HG03045 (cell line): Measurements from ENCODE around the gene SDK1.
"Not testable (repeated sequence)": the region's sequence is repeated elsewhere in the genome, so short reads cannot be mapped to it uniquely, and the experiment has no call there.

ENCODE experiments used
- ATAC-seq: cut with Tn5 transposase; IDR thresholded peaks from one replicate; pipeline ENCODE4 v1.9.1; 2021; ENCODE audit warnings: mild to moderate bottlenecking, moderate library complexity; ENCODE audit not compliant: unreplicated experiment

Gene SDK1

DNA sequence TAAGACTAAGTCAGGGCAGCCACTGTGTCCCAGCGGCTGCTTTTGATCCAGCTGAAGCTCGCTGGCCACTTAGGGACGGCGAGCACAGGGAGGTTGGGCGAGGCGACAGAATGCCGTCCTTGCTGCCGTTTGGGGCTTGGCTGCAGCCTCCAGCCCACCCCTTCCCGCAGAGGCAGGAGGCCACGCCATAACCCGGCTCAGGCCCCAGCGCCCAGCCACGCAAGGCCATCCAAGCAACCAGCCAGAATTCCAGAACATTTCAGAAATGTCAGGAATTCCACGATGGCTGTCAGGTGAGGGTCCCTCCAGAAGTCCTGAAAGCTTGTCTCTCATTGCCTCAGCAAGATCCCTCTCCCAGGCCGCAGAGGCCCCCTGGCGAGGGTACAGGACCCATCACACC, 901.9 kb downstream of the SDK1 start:
- no peak for ATAC-seq

DNA sequence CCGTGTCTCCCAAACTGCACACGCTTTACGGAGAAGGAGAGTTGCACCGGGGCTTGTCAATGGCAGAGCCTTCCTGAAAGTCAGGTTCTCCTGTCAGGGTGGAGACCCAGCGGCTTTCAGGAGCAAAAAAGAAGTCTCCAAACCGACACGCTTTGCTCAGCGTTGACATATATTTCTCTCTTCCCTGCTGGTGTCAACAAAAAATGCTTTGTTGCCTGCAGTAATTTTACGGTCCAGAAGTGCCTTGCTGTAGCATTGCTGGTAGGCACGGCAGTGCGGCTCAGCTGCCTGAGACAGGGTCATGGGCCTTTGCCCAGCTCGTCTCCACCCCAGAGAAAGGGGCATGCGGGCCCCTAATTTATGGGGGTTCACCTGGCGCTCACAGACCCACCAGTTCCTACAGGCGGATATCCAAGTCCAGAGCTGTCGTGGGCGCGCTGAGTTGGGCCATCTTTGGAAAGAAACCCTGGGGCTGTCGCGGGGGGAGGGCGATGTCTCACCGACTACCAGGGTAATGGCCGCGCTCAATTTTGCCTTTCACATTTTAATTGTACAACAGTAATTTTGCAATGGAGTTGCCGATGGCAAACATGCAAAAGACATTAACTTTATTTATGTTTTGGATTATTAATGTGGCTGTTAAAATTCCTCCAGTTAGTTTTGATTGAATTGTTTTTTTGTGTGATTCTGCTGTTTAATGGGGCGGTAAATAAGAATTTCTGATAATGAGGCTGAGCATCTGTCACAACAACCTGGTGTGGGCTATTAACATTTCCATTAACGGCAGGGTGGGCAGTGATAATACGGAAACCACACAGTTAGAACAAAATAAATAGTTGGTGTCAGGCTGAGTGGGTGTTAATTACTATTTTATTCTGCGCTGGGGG, 902.8 kb downstream of the SDK1 start:
- no peak for ATAC-seq

DNA sequence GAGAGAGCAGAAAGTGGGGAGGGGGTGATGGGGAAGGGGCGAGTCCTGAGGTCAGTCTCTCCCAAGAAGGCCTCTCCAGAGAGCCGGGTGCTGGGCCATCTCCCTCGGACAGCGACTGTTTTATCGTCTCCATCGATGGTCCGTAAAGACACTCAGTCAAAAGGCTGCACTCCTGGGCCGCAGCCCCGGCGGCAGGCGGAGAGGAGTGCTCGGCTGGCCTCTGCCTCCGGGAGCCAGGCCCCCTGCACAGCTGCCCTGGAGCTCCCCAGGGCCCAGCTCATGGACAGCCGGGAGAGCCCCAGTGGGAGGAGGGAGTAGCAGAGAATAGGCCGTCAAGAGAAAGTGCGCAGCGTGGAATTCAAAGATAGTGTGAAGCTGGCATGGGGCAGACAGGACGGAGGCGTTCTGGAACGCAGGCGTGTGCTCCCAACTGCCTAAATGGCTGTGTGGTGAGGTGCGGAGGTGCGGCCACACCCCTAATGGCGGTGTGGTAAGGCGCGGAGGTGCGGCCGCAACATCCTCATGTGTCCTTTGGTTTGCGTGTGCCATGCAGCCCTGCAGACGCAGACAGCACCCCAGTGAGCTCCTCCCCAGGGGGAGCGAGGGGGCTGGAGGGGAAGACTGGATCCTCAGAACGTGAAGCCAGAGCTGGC, 903.6 kb downstream of the SDK1 start:
- ATAC-seq: no peak

DNA sequence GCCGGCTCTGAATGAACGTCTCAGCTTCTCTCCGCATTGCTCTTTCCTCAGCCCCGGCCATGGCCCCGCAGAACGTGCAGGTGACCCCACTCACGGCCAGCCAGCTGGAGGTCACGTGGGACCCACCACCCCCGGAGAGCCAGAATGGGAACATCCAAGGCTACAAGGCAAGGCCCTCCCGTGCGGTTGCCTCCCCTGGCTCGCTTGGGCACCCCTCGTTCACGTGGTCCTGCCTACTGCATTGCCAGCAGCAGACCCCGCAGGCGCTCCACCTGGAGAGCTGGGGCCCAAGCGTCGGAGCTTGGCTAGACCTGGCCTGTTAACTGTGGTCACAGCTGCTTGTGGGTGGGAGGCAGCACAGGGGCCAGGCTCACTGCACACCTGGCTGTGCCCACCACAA, 904.8 kb downstream of the SDK1 start:
- no peak for ATAC-seq

DNA sequence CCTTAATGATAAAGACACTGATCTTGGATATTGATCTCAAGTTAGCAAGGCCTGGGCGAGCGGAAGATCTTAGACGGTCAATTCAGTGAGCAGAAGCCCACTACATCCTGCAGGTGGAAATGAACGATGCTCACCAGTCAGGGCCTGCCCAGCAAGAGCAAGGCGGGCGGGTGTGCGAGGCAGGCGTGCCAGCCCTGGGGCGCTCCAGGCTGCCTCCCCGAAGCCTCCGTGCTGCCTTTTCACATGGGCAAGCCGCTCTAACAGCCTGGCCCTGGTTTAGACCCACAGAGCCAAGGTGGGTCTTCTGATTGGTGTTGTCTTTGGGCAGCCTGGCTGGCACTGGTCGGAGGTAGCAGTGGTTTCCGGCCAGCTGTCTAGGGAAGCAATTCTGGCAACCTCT, 906.0 kb downstream of the SDK1 start:
- ATAC-seq: no peak

DNA sequence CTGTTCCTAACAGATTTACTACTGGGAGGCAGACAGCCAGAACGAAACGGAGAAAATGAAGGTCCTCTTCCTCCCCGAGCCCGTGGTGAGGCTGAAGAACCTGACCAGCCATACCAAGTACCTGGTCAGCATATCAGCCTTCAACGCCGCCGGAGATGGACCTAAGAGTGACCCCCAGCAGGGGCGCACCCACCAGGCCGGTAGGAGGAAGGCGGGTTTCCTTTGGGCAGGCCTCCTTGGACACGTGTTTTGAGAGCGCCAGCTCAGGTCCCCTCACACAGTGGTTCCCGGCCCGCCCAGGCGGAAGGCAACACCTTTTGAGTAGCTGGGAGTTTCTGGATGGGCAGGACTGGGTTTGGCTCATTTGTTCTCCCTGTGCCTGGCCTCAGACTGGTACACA, 907.0 kb downstream of the SDK1 start:
- no peak for ATAC-seq

DNA sequence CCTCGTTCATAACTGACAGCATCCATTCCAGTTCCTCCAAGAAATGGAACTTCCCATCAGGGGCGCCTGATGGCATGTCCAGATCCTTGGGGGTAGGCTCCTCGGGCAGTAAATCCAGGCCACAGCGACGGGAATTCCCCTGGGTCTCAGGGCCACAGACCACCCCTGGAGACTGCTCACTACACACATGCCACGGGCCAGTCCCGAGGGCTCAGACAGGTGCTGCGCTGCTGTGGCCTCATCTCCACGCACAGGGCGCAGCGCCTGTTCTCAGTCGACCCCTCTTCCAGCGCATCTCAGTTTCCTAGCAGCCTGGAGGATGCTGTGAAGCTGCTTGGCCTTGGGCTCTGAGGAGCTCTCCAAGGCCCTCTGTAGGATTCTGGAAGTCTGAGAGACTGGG, 907.5 kb downstream of the SDK1 start:
- ATAC-seq: no peak

DNA sequence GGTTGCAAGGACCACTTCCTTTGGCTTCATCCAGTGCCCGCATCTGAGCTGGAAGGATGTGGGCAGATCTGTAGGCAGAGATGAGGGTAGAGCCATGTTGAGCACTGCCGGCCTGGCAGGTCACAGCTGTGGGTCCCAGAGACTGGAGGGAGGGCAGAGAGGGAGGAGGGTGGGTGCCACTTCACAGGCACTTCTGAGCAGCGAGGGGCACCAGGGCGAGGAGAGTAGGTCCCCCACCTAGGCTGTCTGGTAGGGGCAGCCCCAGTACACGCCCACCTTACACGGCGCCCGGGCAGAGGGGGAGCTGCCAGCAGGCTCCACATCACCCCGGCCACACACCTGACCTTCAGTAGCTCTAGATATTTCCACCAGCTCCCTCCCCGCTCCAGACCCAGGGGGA, 908.1 kb downstream of the SDK1 start:
- no peak for ATAC-seq

DNA sequence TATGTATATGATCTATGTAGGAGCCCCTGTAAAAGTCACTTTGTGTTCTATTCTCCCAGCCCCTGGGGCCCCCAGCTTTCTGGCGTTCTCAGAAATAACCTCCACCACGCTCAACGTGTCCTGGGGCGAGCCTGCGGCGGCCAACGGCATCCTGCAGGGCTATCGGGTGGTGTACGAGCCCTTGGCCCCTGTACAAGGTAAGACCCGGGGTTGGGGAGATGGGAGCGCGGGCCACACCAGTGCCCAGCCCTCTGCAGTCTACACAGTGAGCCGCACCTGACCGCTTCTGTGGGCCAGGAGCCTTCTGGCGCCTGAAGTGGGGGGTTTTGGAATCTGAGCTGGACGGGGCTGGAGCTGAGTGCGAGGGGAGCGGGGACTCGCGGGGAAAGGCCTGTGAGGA, 908.9 kb downstream of the SDK1 start:
- ATAC-seq: no peak

DNA sequence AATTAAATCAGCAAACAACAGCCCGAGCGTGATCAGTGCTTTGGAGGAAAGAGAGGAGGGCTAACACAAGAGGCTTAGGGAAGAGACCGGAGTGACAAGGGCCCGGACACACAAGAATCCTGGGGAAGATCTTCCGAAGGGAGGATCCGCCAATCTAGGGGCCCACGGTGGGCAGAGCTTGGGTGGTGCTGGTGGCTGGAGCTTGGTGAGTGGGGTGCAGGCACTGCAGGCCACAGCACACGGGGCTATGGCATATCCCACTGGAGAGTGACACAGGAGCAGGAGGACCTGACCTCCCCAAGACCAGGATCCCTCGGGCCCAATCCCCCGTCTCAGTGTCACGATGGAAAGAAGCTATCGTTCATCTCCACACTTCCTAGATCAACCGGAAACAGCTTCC, 909.8 kb downstream of the SDK1 start:
- ATAC-seq: no peak

DNA sequence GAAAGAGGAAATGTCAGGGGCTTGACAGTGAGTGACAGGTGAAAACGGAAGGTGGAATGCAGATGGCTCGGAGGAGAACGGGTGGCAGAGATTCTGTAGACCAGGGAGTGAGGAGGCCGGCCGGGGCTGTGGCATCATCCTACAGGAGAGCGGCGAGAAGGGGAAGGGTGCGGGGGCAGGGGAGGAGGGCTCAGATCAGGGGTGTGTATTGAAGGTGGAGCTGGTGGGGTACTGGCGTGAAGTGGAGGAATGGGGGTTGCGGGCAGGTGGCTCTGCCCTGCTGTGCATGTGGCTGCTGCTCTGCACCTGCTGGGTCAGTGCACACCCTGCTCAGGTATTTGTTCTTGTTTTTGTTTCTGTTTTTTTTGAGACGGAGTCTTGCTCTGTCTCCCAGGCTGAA, 910.2 kb downstream of the SDK1 start:
- ATAC-seq: no peak

DNA sequence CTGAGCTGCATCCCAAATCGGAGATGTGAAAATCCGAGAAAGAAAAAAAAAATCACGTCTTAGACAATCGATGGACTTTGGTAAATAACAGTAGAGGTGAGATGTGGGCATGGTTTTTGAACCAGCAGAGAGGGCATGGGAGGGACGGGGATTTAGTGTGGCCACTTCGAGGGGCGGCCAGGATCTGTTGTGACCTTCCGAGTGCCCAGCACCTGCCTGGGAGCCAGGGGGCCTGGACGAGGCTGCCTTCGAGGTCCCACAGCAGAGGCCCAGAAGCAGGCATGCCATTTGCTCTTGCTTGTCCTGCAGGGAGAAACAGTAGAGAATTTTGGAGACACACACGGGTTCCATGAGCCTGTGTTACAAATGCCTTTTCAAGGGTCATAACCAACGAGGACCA, 911.3 kb downstream of the SDK1 start:
- ATAC-seq: no peak

DNA sequence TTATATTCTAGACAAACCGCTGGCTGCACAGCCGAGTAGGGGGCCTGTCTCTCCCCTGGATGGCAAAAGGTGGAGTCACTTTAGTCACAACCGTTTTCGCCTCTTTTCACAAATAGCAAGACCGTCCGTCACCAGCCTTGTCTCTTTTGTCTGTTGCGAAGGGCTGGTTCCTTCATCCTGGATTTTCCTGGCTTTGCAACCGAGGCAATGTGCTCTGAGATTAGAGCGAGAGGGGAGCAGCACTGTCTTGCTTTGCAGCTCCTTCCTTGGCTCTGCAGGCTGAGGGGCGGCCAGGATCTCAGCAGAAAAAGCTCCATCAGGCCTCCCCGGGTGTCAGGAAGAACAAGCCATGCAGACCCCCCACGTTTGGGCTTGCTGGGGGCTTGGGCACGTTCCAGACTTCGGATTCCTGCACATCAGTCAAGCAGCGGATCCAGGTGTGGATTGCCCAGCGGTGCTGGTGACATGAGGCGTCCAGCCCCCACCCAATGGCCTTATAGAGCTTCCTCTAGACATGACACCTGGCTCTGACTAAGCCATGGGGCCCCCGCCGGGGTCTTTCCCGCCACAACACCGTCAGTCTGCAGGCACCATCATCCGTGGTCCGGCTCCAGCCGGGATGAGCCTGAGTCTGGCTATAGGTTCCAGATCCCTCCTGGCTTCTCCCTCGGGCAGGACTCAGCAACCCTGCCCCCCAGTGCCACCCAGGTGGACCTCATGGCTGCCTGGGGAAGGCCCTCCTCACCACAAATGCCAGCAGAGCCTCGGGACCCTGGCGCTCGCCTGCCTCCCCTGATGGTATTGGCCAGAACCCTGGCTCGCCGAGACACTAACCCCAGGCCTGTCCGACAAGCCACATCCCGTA, 913.5 kb downstream of the SDK1 start:
- no peak for ATAC-seq

DNA sequence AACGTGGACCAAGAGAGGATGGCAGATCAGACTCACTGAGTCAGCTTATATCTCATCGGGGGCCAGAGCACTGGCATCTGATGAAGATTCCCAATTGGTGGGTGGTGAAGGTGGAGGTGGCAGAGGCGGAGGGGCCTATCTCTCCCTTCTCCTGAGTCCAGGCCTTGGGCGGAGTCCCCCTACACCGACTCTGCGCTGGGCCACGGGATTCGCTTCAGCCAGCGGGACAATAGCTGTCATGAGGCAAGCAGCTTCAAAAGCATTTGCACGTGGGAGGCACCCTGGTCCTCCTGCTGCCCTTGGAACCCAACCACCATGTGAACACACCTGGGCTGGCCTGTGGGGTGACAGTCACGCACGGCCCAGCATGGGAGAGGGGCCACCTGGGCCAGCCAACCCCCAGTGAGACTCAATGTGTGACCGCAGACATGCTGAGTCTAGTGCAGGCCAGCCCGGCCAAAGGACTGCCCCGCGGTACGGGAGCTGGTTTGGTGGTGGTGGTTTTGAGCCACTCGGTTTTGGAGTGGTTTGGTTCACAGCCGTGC, 914.2 kb downstream of the SDK1 start:
- ATAC-seq: no peak

DNA sequence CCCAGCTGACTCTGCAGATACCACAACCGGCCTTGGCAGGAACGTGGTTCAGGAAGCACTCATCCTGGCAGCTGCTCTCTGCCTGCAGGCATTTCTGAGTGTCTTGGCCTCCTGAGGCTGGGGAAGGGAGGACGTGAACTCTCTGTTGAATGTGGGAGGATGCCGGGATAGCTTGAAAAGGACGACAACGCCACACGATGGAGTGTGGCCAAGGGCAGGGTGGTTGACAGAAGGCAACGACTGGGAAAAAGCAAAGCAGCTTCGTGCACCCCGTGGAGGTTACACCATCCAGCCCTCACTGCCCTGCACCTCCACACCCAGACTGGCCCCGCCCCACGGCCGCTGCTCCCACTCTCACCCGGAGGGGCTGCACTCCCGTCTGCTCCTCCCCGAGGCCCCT, 915.0 kb downstream of the SDK1 start:
- no peak for ATAC-seq

DNA sequence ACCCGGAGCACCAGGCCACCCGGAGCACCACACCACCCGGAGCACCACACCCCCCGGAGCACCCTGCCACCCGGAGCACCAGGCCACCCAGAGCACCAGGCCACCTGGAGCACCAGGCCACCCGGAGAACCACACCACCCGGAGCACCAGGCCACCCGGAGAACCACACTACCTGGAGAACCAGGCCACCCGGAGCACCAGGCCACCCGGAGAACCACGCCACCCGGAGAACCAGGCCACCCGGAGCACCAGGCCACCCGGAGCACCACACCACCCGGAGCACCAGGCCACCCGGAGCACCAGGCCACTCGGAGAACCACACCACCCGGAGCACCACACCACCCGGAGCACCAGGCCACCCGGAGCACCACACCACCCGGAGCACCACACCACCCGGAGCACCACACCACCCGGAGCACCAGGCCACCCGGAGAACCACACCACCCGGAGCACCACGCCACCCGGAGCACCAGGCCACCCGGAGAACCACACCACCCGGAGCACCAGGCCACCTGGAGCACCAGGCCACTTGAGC, 916.1 kb downstream of the SDK1 start:
- not testable (repeated sequence) for ATAC-seq

DNA sequence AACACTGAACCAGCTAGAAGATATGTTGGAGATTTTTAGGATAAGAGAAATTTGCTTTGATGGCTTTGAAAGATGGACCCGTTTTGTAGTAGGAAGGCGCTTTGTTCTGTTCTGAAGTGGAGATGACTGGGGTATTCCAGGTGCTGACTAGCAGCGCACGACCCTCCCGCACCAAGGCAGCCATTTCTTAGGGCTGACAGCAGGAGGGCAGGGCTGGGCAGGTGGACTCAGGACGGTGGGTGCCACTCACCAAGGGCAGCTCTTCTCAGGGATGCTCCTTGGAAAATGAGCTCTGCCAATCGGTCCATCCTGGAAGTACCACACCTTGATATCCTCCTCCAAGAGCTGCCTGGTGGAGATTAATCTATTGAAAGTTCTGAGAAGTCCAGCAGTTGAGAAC, 917.4 kb downstream of the SDK1 start:
- ATAC-seq: no peak

DNA sequence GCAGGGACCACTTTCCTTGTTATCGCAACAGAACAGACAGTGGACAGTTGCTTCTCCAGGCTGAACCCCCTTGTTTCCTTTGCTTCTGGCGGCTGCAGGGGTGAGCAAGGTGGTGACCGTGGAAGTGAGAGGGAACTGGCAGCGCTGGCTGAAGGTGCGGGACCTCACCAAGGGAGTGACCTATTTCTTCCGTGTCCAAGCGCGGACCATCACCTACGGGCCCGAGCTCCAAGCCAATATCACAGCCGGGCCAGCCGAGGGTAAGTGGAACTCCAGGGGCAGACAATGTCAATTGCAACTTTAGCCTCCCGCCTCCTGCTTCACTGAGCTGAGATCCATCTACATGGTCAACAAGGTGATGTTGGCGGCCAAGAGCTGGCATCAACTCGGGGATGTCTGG, 919.0 kb downstream of the SDK1 start:
- no peak for ATAC-seq

DNA sequence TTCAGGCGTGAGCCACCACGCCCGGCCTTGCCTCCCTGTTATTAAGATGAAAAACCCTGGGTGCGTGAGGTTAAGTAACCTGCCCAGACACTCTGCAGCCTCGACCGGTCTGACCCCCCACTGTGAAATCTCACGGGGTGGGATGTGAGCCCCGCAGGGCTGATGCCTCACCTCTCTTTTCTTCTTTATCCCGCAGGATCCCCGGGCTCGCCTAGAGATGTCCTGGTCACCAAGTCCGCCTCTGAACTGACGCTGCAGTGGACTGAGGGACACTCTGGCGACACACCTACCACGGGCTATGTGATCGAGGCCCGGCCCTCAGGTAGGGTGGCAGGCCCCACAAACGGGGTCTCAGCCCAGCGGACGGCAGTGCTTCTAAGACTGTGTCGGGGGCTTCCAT, 920.0 kb downstream of the SDK1 start:
- no peak for ATAC-seq

DNA sequence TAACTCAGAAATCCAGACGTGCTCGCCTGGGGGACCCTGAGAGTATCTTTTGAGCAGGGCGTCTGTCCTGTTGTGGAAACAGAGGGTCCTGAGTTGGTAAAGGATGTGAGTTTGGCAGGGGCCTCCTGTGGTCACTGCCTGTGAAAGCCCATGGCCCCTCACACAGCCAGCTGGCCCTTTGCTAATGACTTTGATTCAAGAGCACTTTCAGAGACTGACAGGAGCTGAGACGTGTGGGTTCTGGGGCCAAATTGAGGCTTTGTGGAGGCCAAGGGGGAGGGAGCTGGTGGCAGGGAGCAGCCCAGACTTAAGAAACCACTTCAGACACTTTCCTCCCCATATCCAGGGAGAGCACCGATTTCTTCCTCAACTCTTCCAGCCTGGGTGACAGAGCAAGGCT, 921.6 kb downstream of the SDK1 start:
- ATAC-seq: no peak

DNA sequence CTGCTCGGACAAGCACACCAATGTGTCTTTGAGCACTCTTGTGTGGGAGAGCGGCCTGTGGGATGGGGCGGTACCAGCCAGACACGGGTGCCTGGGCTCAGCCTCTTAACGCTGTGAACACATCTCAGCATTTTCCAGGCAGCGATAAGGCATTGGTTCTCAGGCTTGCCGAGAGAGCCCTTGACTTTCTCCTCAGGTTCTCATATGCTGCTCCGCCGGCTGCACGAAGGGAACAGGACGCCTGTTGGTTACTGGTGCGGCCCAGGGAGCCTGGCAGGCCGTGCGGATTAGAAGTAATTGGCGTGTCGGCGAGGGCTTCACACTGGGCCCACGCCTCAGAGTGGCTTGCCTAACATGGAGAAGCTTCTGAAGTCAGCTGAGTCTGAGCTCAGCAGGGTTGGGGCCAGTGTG, 924.3 kb downstream of the SDK1 start:
- no peak for ATAC-seq
